ENCODE results near the gene FER. TPM values are rescaled to one million over a fixed set of nuclear protein-coding genes. Genes with fewer than 3 reads are reported as not detected.

The FER gene
- total RNA-seq, 2 experiments from 2014 or later: 9.4 to 10.0 TPM

GRCh38 chr5:108822211-108822947 lies 74.7 kb downstream of the FER start:
- intact Hi-C loops (cut with micrococcal nuclease; ENCODE audit: unreplicated experiment): no loop called here
- BruUV-seq (replicated peaks): no TSS peak
- POLR2A ChIA-PET: no interaction called here

DNA sequence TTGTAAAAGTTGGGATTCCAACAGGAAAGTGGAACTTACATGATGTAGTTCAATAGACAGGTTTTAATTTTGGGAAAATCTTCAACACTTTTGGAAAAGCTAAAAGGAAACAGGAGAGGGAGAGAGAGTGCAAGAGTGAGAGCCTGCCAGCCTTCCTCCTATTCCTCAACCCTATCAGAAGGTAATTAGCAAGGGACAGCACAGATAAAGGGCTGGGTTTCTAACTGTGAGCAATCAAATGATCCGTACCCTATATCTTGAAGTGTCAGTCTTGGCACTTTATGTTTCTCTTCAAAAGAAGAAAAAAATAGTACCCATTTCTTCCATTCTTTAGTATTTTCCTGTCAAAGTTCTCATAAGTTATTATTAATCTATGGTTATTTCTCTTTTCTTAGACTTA lies 79.4 kb downstream of the FER start:
- Histone ChIP-seq H3K4me1 (ENCODE audit: insufficient read depth, low read length, poor library complexity, severe bottlenecking) (no peaks in the 10 kb centered on the region), H3K36me3 (ENCODE audit: insufficient read depth, low read length) (no peaks in the 10 kb centered on the region), H2AFZ (ENCODE audit: low read length) (no peak overlapping the region), H3K4me2 (ENCODE audit: low read length) (no peak overlapping the region), H3K9me3 (ENCODE audit: low read length) (no peaks in the 10 kb centered on the region), H4K20me1 (ENCODE audit: insufficient read depth, low read length) (no peaks in the 10 kb centered on the region), H3K27ac (ENCODE audit: low read depth, low read length, poor library complexity, severe bottlenecking) (no peak overlapping the region), H3K9me2 (ENCODE audit: insufficient read depth, low read length) (no peaks in the 10 kb centered on the region), H3K79me2 (ENCODE audit: insufficient read depth, low read depth, low read length) (no peaks in the 10 kb centered on the region), H3K4me3 (ENCODE audit: low read depth, low read length, poor library complexity, severe bottlenecking) (no peak overlapping the region)
- BruUV-seq (replicated peaks): no TSS peak
- intact Hi-C loops (cut with micrococcal nuclease; ENCODE audit: unreplicated experiment): no loop called here
- no peak for DNase-seq (ENCODE audit: low spot score)
- CTCF ChIA-PET (ENCODE audit: unreplicated experiment): no interaction called here
- POLR2A ChIA-PET: interaction anchor here (0.6 to 1.4 kb wide), 5 partner anchors 15 to 1442 kb away, joined by 3 to 6 read pairs (median 5); no protein-coding TSS in a partner anchor
- TF ChIP-seq, protein P1, sequence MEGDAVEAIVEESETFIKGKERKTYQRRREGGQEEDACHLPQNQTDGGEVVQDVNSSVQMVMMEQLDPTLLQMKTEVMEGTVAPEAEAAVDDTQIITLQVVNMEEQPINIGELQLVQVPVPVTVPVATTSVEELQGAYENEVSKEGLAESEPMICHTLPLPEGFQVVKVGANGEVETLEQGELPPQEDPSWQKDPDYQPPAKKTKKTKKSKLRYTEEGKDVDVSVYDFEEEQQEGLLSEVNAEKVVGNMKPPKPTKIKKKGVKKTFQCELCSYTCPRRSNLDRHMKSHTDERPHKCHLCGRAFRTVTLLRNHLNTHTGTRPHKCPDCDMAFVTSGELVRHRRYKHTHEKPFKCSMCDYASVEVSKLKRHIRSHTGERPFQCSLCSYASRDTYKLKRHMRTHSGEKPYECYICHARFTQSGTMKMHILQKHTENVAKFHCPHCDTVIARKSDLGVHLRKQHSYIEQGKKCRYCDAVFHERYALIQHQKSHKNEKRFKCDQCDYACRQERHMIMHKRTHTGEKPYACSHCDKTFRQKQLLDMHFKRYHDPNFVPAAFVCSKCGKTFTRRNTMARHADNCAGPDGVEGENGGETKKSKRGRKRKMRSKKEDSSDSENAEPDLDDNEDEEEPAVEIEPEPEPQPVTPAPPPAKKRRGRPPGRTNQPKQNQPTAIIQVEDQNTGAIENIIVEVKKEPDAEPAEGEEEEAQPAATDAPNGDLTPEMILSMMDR (conservative IDR thresholded peaks at IDR 0.05; ENCODE audit: low read length): no peak
- TF ChIP-seq EZH2phosphoT487 (IDR thresholded peaks at IDR 0.05; ENCODE audit: borderline replicate concordance, low read depth, low read length): no peak

More at GRCh38 chr5:108822211-108822947, 74.7 kb downstream of the FER start:
- CTCF ChIA-PET (ENCODE audit: unreplicated experiment): no interaction called here
- Histone ChIP-seq H2AFZ (ENCODE audit: low read length) (no peak overlapping the region), H4K20me1 (ENCODE audit: insufficient read depth, low read length) (no peaks in the 10 kb centered on the region), H3K4me1 (ENCODE audit: insufficient read depth, low read length, poor library complexity, severe bottlenecking) (no peaks in the 10 kb centered on the region), H3K4me3 (ENCODE audit: low read depth, low read length, poor library complexity, severe bottlenecking) (no peak overlapping the region), H3K27ac (ENCODE audit: low read depth, low read length, poor library complexity, severe bottlenecking) (no peak overlapping the region), H3K4me2 (ENCODE audit: low read length) (no peak overlapping the region), H3K79me2 (ENCODE audit: insufficient read depth, low read depth, low read length) (no peaks in the 10 kb centered on the region), H3K9me2 (ENCODE audit: insufficient read depth, low read length) (no peaks in the 10 kb centered on the region), H3K9me3 (ENCODE audit: low read length) (no peaks in the 10 kb centered on the region), H3K36me3 (ENCODE audit: insufficient read depth, low read length) (no peaks in the 10 kb centered on the region)
- no peak for TF ChIP-seq EZH2phosphoT487 (IDR thresholded peaks at IDR 0.05; ENCODE audit: borderline replicate concordance, low read depth, low read length)
- TF ChIP-seq, protein P1 (conservative IDR thresholded peaks at IDR 0.05; ENCODE audit: low read length): no peak
- no peak for DNase-seq (ENCODE audit: low spot score)

- H3K4me2 ChIP-seq (ENCODE audit: low read length): no peak overlapping the region
- POLR2A ChIA-PET: no interaction called here
- H3K79me2 ChIP-seq (ENCODE audit: insufficient read depth, low read depth, low read length): no peaks in the 10 kb centered on the region
- no peaks in the 10 kb centered on the region for H3K4me1 ChIP-seq (ENCODE audit: insufficient read depth, low read length, poor library complexity, severe bottlenecking)
- H3K27ac ChIP-seq (ENCODE audit: low read depth, low read length, poor library complexity, severe bottlenecking): no peak overlapping the region
- H3K36me3 ChIP-seq (ENCODE audit: insufficient read depth, low read length): no peaks in the 10 kb centered on the region
- H3K9me3 ChIP-seq (ENCODE audit: low read length): no peaks in the 10 kb centered on the region
- no peaks in the 10 kb centered on the region for H4K20me1 ChIP-seq (ENCODE audit: insufficient read depth, low read length)
- TF ChIP-seq EZH2phosphoT487 (IDR thresholded peaks at IDR 0.05; ENCODE audit: borderline replicate concordance, low read depth, low read length): no peak
- TF ChIP-seq, protein P1 (conservative IDR thresholded peaks at IDR 0.05; ENCODE audit: low read length): no peak
- CTCF ChIA-PET (ENCODE audit: unreplicated experiment): no interaction called here
- intact Hi-C loops (cut with micrococcal nuclease; ENCODE audit: unreplicated experiment): no loop called here
- no TSS peak for BruUV-seq (replicated peaks)
- H3K9me2 ChIP-seq (ENCODE audit: insufficient read depth, low read length): no peaks in the 10 kb centered on the region
- H3K4me3 ChIP-seq (ENCODE audit: low read depth, low read length, poor library complexity, severe bottlenecking): no peak overlapping the region
- H2AFZ ChIP-seq (ENCODE audit: low read length): no peak overlapping the region
- DNase-seq (ENCODE audit: low spot score): no peak
Measured at GRCh38 chr5:108830705-108831276, 83.1 kb downstream of the FER start.

Measured in OCI-LY7 (cell line).